ENCODE measurements around the gene THBS3. TPM values are rescaled to one million over a fixed set of nuclear protein-coding genes. Genes with fewer than 3 reads are reported as not detected.

Gene THBS3
- total and polyA plus RNA-seq, 2 of the 13 experiments (the other 11 are each of a cell fraction or from before 2014, with no cell fraction given) = 0.86 to 3.6 TPM

GRCh38 chr1:155226910-155227260 lies 19.2 kb upstream of the THBS3 start (continued):
- peak; percentile 15; the same call in 1 of the 2 replicates for TF ChIP-seq CSRNP1 (CRISPR knock-in tag; IDR thresholded peaks at IDR 0.05)
- no peak for TF ChIP-seq RXRB (CRISPR knock-in tag; IDR thresholded peaks at IDR 0.05; ENCODE audit: borderline replicate concordance)
- TF ChIP-seq ZNF512 (CRISPR knock-in tag; IDR thresholded peaks at IDR 0.05) = no peak
- TF ChIP-seq ZNF607 (CRISPR knock-in tag; IDR thresholded peaks at IDR 0.05; ENCODE audit: borderline replicate concordance) = no peak
- 0 out of 2 replicates have a peak, but pooled peaks have one; percentile 31 for TF ChIP-seq HINFP (CRISPR knock-in tag; IDR thresholded peaks at IDR 0.05; ENCODE audit: low read depth)
- no peak for TF ChIP-seq NFKBIZ (CRISPR knock-in tag; IDR thresholded peaks at IDR 0.05)
- 0 out of 2 replicates have a peak, but pooled peaks have one; percentile 49 for TF ChIP-seq ZNF280B (CRISPR knock-in tag; IDR thresholded peaks at IDR 0.05; ENCODE audit: borderline replicate concordance)
- no peak for TF ChIP-seq NCOA1 (CRISPR knock-in tag; IDR thresholded peaks at IDR 0.05)
- TF ChIP-seq HNRNPH1 (optimal IDR thresholded peaks at IDR 0.05; ENCODE audit: low read depth, low read length) = no peak
- TF ChIP-seq MXD4 (CRISPR knock-in tag; IDR thresholded peaks at IDR 0.05) = 0 out of 2 replicates have a peak, but pooled peaks have one; percentile 1
- TF ChIP-seq ZNF251 (CRISPR knock-in tag; IDR thresholded peaks at IDR 0.05) = no peak
- 0 out of 2 replicates have a peak, but pooled peaks have one; percentile 6 for TF ChIP-seq CREM (IDR thresholded peaks at IDR 0.05)
- no peak for TF ChIP-seq CREM (CRISPR knock-in tag; IDR thresholded peaks at IDR 0.05)
- TF ChIP-seq ZNF142 (CRISPR knock-in tag; IDR thresholded peaks at IDR 0.05) = no peak
- TF ChIP-seq ZNF784 (CRISPR knock-in tag; IDR thresholded peaks at IDR 0.05; ENCODE audit: borderline replicate concordance) = 0 out of 2 replicates have a peak, but pooled peaks have one; percentile 54
- TF ChIP-seq CC2D1A (CRISPR knock-in tag; IDR thresholded peaks at IDR 0.05) = no peak
